Upper lobe of left lung (tissue), 6 donors: Measurements from ENCODE around the gene DARS1. TPM values are rescaled to one million over a fixed set of nuclear protein-coding genes. Genes with fewer than 3 reads are reported as not detected.
A peak's percentile ranks its signal among the peaks of the same experiment; 100 is the strongest.

ENCODE experiments used
- ATAC-seq, 2 donors: fragments of 200-7000 bp; cut with Tn5 transposase; one replicate each; pipeline ENCODE4 v1.9.1; 2022; ENCODE audit warnings: mild to moderate bottlenecking in 2 of 2, moderate library complexity in 2 of 2; ENCODE audit not compliant: low FRiP score in 2 of 2
- DNase-seq, 2 donors: peaks; one replicate each; pipeline ENCODE4 v3.0.0-alpha.2; 2019 to 2020
- H3K27ac ChIP-seq, 4 donors: fragments of 200-600 bp; sonication (generic); one replicate each; pipeline ENCODE4 v1.5.1; 2016 to 2019
- H3K27me3 ChIP-seq, 4 donors: fragments of 200-600 bp; sonication (generic); one replicate each; pipeline ENCODE4 v1.5.1; 2017 to 2019
- H3K36me3 ChIP-seq, 4 donors: fragments of 200-600 bp; sonication (generic); one replicate each; pipeline ENCODE4 v1.5.1; 2016 to 2019
- H3K4me1 ChIP-seq, 4 donors: fragments of 200-600 bp; sonication (generic); one replicate each; pipeline ENCODE4 v1.5.1; 2018 to 2019
- H3K4me3 ChIP-seq, 4 donors: fragments of 200-600 bp; sonication (generic); one replicate each; pipeline ENCODE4 v1.5.1; 2017 to 2019; ENCODE audit warnings: mild to moderate bottlenecking in 2 of 4, moderate library complexity in 1 of 4
- H3K9me3 ChIP-seq, 4 donors: fragments of 200-600 bp; sonication (generic); one replicate each; pipeline ENCODE4 v1.5.1; 2018 to 2019
- CTCF ChIP-seq, 6 experiments: fragments of 450-650 bp in 4 of 6; fragments of 200-600 bp in 2 of 6; sonication (generic) in 2 of 6; IDR thresholded peaks; one replicate each; pipeline ENCODE4 v1.5.1; 2016 to 2019; ENCODE audit warnings: antibody characterized with exemption in 6 of 6
- EP300 ChIP-seq, 4 donors: sonication (generic); formaldehyde crosslinking; IDR thresholded peaks; one replicate each; pipeline ENCODE4 v1.5.1; 2017; ENCODE audit warnings: antibody characterized with exemption in 4 of 4, control low read depth in 2 of 4
- POLR2A ChIP-seq, 4 donors: fragments of 450-650 bp; IDR thresholded peaks; one replicate each; pipeline ENCODE4 v1.5.1; 2016 to 2017; ENCODE audit warnings: antibody characterized with exemption in 4 of 4, mild to moderate bottlenecking in 2 of 4
- POLR2AphosphoS5 ChIP-seq, 2 donors: sonication (generic); formaldehyde crosslinking; IDR thresholded peaks; one replicate each; pipeline ENCODE4 v1.5.1; 2017; ENCODE audit warnings: antibody characterized with exemption in 2 of 2
- WGBS, 2 donors: methylation state at CpG; one replicate each; pipeline ENCODE4 v1.1.5; 2017 to 2018; 5-methylcytosine and 5-hydroxymethylcytosine counted together
- total RNA-seq, 6 donors: library from RNA; depleted of rRNA in 4 of 6; stranded (reverse); fragments of >200 nt in 4 of 6; gene quantifications; one replicate each; pipeline versions ENCODE4 v1.1.0 to v1.2.1, GENCODE V29; 2016 to 2021
- donor health status: DM: no; HTN: no; CAD: no; lungs with moderate emphysema.
- donor health status: DM: no; HTN: yes; CAD: no; lungs with severe emphysema.

The DARS1 gene
- total RNA-seq, 6 donors from 2014 or later: 38.5 to 68.1 (median 51.9) TPM

DNA sequence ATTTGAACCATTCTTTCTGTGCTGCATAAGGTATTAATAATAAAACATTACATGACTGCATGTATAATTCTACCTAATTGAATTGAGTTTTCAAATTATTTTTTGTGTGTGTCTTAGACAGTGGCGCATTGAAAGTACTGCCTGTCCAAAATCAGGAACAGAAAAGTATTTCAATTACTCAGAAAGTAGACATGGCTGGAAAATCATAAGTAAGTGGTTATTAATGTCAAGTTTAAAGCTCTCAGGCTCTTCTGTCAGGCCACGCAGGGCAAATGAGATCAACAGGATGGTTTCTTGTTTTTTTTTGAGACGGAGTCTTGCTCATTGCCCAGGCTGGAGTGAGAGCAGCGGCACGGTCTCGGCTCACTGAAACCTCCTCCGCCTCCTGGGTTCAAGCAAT lies 32.4 kb upstream of the DARS1 start:
- WGBS, 2 donors: 93 to 97% methylated on average over 7 of the region's 7 CpGs
- TF ChIP-seq EP300 (IDR thresholded peaks at IDR 0.05): no peak
- no peak for TF ChIP-seq POLR2A (IDR thresholded peaks at IDR 0.05)
- no peak for TF ChIP-seq CTCF (IDR thresholded peaks at IDR 0.05)

GRCh38 chr2:136016836-136017235 lies 31.4 kb upstream of the DARS1 start:
- TF ChIP-seq POLR2AphosphoS5 (IDR thresholded peaks at IDR 0.05): no peak
- TF ChIP-seq POLR2A (IDR thresholded peaks at IDR 0.05): no peak
- TF ChIP-seq CTCF (IDR thresholded peaks at IDR 0.05): no peak
- no peak for TF ChIP-seq EP300 (IDR thresholded peaks at IDR 0.05)
- Histone ChIP-seq H3K9me3 (no peaks in the 10 kb centered on the region), H3K27me3 (no peaks in the 10 kb centered on the region), H3K36me3 (no peaks in the 10 kb centered on the region), H3K4me1 (peaks cover 12 to 32% (median 19%) of the 10 kb centered on the region in 4 donors), H3K4me3 (no peak overlapping the region), H3K27ac (peak overlapping the region in 1 of 4 donors; percentile 58)
- ATAC-seq (no peak), DNase-seq (no peak)
- 63 to 69% methylated on average over 3 of the region's 3 CpGs for WGBS, 2 donors

More for the DNA sequence above, 32.4 kb upstream of the DARS1 start:
- no peak for DNase-seq
- peak overlapping the region in 1 of 4 donors; percentile 55 for H3K27ac ChIP-seq
- H3K4me3 ChIP-seq: no peak overlapping the region
- no peaks in the 10 kb centered on the region for H3K36me3 ChIP-seq
- H3K9me3 ChIP-seq: no peaks in the 10 kb centered on the region
- H3K27me3 ChIP-seq: no peaks in the 10 kb centered on the region
- no peak for ATAC-seq
- H3K4me1 ChIP-seq: peaks cover 12 to 32% (median 19%) of the 10 kb centered on the region in 4 donors

- peaks cover 12 to 32% (median 19%) of the 10 kb centered on the region in 4 donors for H3K4me1 ChIP-seq
- no peaks in the 10 kb centered on the region for H3K27me3 ChIP-seq
- no peaks in the 10 kb centered on the region for H3K36me3 ChIP-seq
- WGBS, 2 donors: 78 to 87% methylated on average over 2 of the region's 2 CpGs
- no peaks in the 10 kb centered on the region for H3K9me3 ChIP-seq
- peak overlapping the region in 1 of 4 donors; percentile 58 for H3K27ac ChIP-seq
- no peak for DNase-seq
- H3K4me3 ChIP-seq: no peak overlapping the region
- TF ChIP-seq CTCF (IDR thresholded peaks at IDR 0.05) (no peak), EP300 (IDR thresholded peaks at IDR 0.05) (no peak), POLR2A (IDR thresholded peaks at IDR 0.05) (no peak), POLR2AphosphoS5 (IDR thresholded peaks at IDR 0.05) (no peak)
- no peak for ATAC-seq
Measured at GRCh38 chr2:136016427-136016826, 31.0 kb upstream of the DARS1 start.

DNA sequence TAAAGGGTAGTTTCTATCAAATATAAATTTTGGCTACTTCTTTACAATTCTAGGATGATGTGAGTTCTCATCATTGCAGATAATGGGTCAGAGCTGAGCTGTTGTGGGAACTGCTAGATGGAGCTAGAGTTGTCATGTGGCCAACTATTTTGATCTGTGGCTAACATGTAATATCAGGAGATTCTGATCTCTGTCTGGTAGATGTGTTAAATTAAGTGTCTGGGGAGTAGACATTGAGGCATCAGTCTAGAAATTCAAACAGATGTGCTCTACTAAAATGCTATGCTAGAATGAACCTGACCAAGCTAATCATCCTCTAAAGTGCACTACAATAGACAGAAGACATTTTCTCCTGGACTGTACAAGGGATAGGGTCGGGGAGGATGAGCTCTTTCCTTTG lies 30.3 kb upstream of the DARS1 start:
- Histone ChIP-seq H3K4me3 (no peak overlapping the region), H3K27ac (peak overlapping the region in 1 of 4 donors; percentile 58), H3K9me3 (no peaks in the 10 kb centered on the region), H3K27me3 (no peaks in the 10 kb centered on the region), H3K36me3 (no peaks in the 10 kb centered on the region), H3K4me1 (peaks cover 12 to 30% (median 19%) of the 10 kb centered on the region in 4 donors)
- ATAC-seq (no peak), DNase-seq (no peak)
- WGBS, 2 donors: 84 to 88% methylated on average over 1 of the region's 1 CpG
- no peak for TF ChIP-seq POLR2AphosphoS5 (IDR thresholded peaks at IDR 0.05)
- TF ChIP-seq EP300 (IDR thresholded peaks at IDR 0.05): no peak

- ATAC-seq (no peak), DNase-seq (no peak)
- TF ChIP-seq EP300 (IDR thresholded peaks at IDR 0.05): no peak
- TF ChIP-seq CTCF (IDR thresholded peaks at IDR 0.05): no peak
- no peak for TF ChIP-seq POLR2A (IDR thresholded peaks at IDR 0.05)
- no peak for TF ChIP-seq POLR2AphosphoS5 (IDR thresholded peaks at IDR 0.05)
- Histone ChIP-seq H3K27ac (peak overlapping the region in 2 of 4 donors; percentile 12 to 32), H3K27me3 (no peaks in the 10 kb centered on the region), H3K4me3 (no peak overlapping the region), H3K9me3 (no peaks in the 10 kb centered on the region), H3K36me3 (no peaks in the 10 kb centered on the region), H3K4me1 (peaks cover 12 to 20% (median 14%) of the 10 kb centered on the region in 4 donors)
- 86 to 92% methylated on average over 2 of the region's 2 CpGs for WGBS, 2 donors
Measured at GRCh38 chr2:136014411-136014810, 29.0 kb upstream of the DARS1 start.
